IMR-90 (cell line): ENCODE measurements around the gene KIFC3. TPM values are rescaled to one million over a fixed set of nuclear protein-coding genes. Genes with fewer than 3 reads are reported as not detected.

ENCODE experiments used
- ATAC-seq: fragments of 200-7000 bp; cut with Tn5 transposase; 2 replicates; pipeline ENCODE4 v1.9.1; 2020; ENCODE audit warnings: low read depth, mild to moderate bottlenecking, moderate library complexity
- BruUV-seq: library from RNA; stranded (reverse); fragments of 400-500 nt; replicated peaks from 2 replicates; lab custom pipeline; 2021; lab: Mats Ljungman, UMichigan
- CTCF ChIA-PET: fragments of 300-600 bp; formaldehyde crosslinking; extraction: SDS; loops from one replicate; lab custom pipeline; 2021; ENCODE audit warnings: antibody characterized with exemption; lab: Yijun Ruan, JAX
- POLR2A ChIA-PET: fragments of 300-600 bp; sonication (Branson Sonifier 250); formaldehyde crosslinking; loops from one replicate; lab custom pipeline; 2022; ENCODE audit warnings: antibody characterized with exemption; ENCODE audit not compliant: unreplicated experiment; lab: Charles Lee
- DNase-seq: peaks from one replicate; pipeline ENCODE4 v3.0.0; 2013
- H2AFZ ChIP-seq: replicated peaks from 2 replicates; pipeline ENCODE3; 2013; ENCODE audit warnings: low read length, mild to moderate bottlenecking; ENCODE audit not compliant: poor library complexity
- H2AK5ac ChIP-seq: 2 replicates; pipeline ENCODE4 v1.6.1; 2013; ENCODE audit warnings: low read depth, low read length, inconsistent platforms
- H2AK9ac ChIP-seq: replicated peaks from 2 replicates; pipeline ENCODE3; 2013; ENCODE audit warnings: mild to moderate bottlenecking, low read depth, low read length, moderate library complexity; ENCODE audit not compliant: poor library complexity
- H2BK120ac ChIP-seq: 2 replicates; pipeline ENCODE4 v1.6.1; 2013; ENCODE audit warnings: low read depth, low read length, inconsistent platforms
- H2BK15ac ChIP-seq: 3 replicates; pipeline ENCODE4 v1.6.1; 2013; ENCODE audit warnings: low read depth, low read length, inconsistent platforms
- H2BK20ac ChIP-seq: 2 replicates; pipeline ENCODE4 v1.6.1; 2013; ENCODE audit warnings: low read depth, mild to moderate bottlenecking, inconsistent platforms, low read length, moderate library complexity
- H2BK5ac ChIP-seq: 2 replicates; pipeline ENCODE4 v1.6.1; 2013; ENCODE audit warnings: mild to moderate bottlenecking, low read depth, low read length, inconsistent platforms; ENCODE audit not compliant: poor library complexity, severe bottlenecking
- H3K14ac ChIP-seq: replicated peaks from 2 replicates; pipeline ENCODE4 v1.6.1; 2013; ENCODE audit warnings: low read depth, low read length, inconsistent platforms
- H3K18ac ChIP-seq: 2 replicates; pipeline ENCODE4 v1.6.1; 2013; ENCODE audit warnings: low read depth, low read length, control low read depth
- H3K23ac ChIP-seq: 2 replicates; pipeline ENCODE4 v1.6.1; 2013; ENCODE audit warnings: low read depth, low read length, inconsistent platforms
- H3K27ac ChIP-seq: 2 replicates; pipeline ENCODE4 v1.5.1; 2013; ENCODE audit warnings: mild to moderate bottlenecking, control low read depth, low read length; ENCODE audit not compliant: insufficient read depth
- H3K27me3 ChIP-seq: 2 replicates; pipeline ENCODE4 v1.6.1; 2013; ENCODE audit warnings: low read length; ENCODE audit not compliant: control insufficient read depth, insufficient read depth
- H3K36me3 ChIP-seq: 2 replicates; pipeline ENCODE4 v1.6.1; 2013; ENCODE audit warnings: low read length, mixed read lengths; ENCODE audit not compliant: control insufficient read depth, insufficient read depth
- H3K4ac ChIP-seq: 2 replicates; pipeline ENCODE4 v1.6.1; 2013; ENCODE audit warnings: low read depth, low read length, inconsistent platforms
- H3K4me1 ChIP-seq: 2 replicates; pipeline ENCODE4 v1.6.1; 2013; ENCODE audit warnings: low read length, mixed read lengths; ENCODE audit not compliant: control insufficient read depth, insufficient read depth
- H3K4me2 ChIP-seq: 2 replicates; pipeline ENCODE4 v1.6.1; 2013; ENCODE audit warnings: low read depth, mild to moderate bottlenecking, control low read depth, low read length, moderate library complexity
- H3K4me3 ChIP-seq: 2 replicates; pipeline ENCODE4 v1.5.1; 2013; ENCODE audit warnings: low read depth, mild to moderate bottlenecking, control low read depth, low read length, moderate library complexity; ENCODE audit not compliant: insufficient read depth
- H3K56ac ChIP-seq: 2 replicates; pipeline ENCODE4 v1.6.1; 2013; ENCODE audit warnings: low read length, inconsistent platforms; ENCODE audit not compliant: insufficient read depth; ENCODE audit errors: extremely low read depth
- H3K79me1 ChIP-seq, 2 experiments: 2 replicates each; pipeline ENCODE4 v1.6.1; 2013; ENCODE audit warnings: low read length in 2 of 2, inconsistent platforms in 1 of 2, low read depth in 1 of 2
- H3K9ac ChIP-seq: 2 replicates; pipeline ENCODE4 v1.6.1; 2013; ENCODE audit warnings: low read depth, low read length, control low read depth
- H3K9me1 ChIP-seq: 2 replicates; pipeline ENCODE4 v1.6.1; 2013; ENCODE audit warnings: low read length, inconsistent platforms; ENCODE audit not compliant: insufficient read depth
- H3K9me3 ChIP-seq: 2 replicates; pipeline ENCODE4 v1.6.1; 2013; ENCODE audit warnings: low read length; ENCODE audit not compliant: control insufficient read depth, insufficient read depth
- H4K20me1 ChIP-seq: 2 replicates; pipeline ENCODE4 v1.6.1; 2013; ENCODE audit warnings: low read length, inconsistent platforms; ENCODE audit not compliant: insufficient read depth
- H4K5ac ChIP-seq: 2 replicates; pipeline ENCODE4 v1.6.1; 2013; ENCODE audit warnings: mild to moderate bottlenecking, low read depth, low read length, control low read depth
- H4K8ac ChIP-seq, 2 experiments: 2 replicates each; pipeline ENCODE4 v1.6.1; 2013; ENCODE audit warnings: low read depth in 2 of 2, low read length in 2 of 2, control low read depth in 1 of 2, inconsistent platforms in 1 of 2
- H4K91ac ChIP-seq: 2 replicates; pipeline ENCODE4 v1.6.1; 2013; ENCODE audit warnings: low read depth, low read length, inconsistent platforms; ENCODE audit not compliant: insufficient read depth
- CHD1 ChIP-seq: IDR thresholded peaks from 2 replicates; pipeline ENCODE4 v1.6.1; 2012; ENCODE audit warnings: low read depth, low read length, improper control_type of control experiment
- MXI1 ChIP-seq: IDR thresholded peaks from 2 replicates; pipeline ENCODE4 v1.6.1; 2012; ENCODE audit warnings: low read depth, mild to moderate bottlenecking, low read length, moderate library complexity, borderline replicate concordance
- POLR2A ChIP-seq: IDR thresholded peaks from 2 replicates; pipeline ENCODE4 v1.6.1; 2012; ENCODE audit warnings: mild to moderate bottlenecking, low read depth, low read length
- WGBS, 2 experiments: methylation state at CpG; one replicate each; pipeline versions ENCODE4 v1.1.5 to v1.1.7; 2013; ENCODE audit warnings: missing lambda C conversion rate in 2 of 2; ENCODE audit not compliant: insufficient read length in 1 of 2; ENCODE audit errors: extremely low coverage in 2 of 2; 5-methylcytosine and 5-hydroxymethylcytosine counted together
- dilution Hi-C: fragments of 300-500 bp; cut with HindIII; formaldehyde crosslinking; loops from one replicate; pipeline ENCODE4 v1.14.3; 2018; ENCODE audit warnings: low sequenced_read_pairs; ENCODE audit not compliant: unreplicated experiment
- in situ Hi-C: fragments of 300-500 bp; cut with MboI; formaldehyde crosslinking; loops from 3 replicates; pipeline ENCODE4 v1.14.3; 2019; ENCODE audit warnings: low sequenced_read_pairs, inconsistent platforms, mixed read lengths
- intact Hi-C: fragments of 100-400 bp; cut with micrococcal nuclease; formaldehyde crosslinking; loops from 2 replicates; pipeline ENCODE4 v1.10.0; 2022
- polyA plus RNA-seq, 3 experiments: library from polyadenylated mRNA; depleted of rRNA; stranded (reverse); fragments of >200 nt; gene quantifications; 2 replicates each; pipeline ENCODE4 v1.2.3, GENCODE V29; 2012; ENCODE audit warnings: low replicate concordance in 1 of 3
- total RNA-seq: library from RNA; depleted of rRNA; stranded (reverse); fragments of >200 nt; gene quantifications from 2 replicates; pipeline ENCODE4 v1.2.3, GENCODE V29; 2012

Gene KIFC3
- total and polyA plus RNA-seq, 2 of the 4 experiments (the other 2 are of a cell fraction) = 48.6 to 62.5 TPM

GRCh38 chr16:57761957-57762356 is 40.3 kb downstream of the KIFC3 start:
- Histone ChIP-seq H3K4ac (no peak overlapping the region), H3K14ac (no peak overlapping the region), H3K18ac (no peak overlapping the region), H2AFZ (no peak overlapping the region), H3K9me1 (peaks cover 4% of the 10 kb centered on the region), H4K8ac (no peak overlapping the region), H3K9ac (no peak overlapping the region), H3K4me2 (no peak overlapping the region), H3K27ac (no peak overlapping the region), H2BK20ac (no peak overlapping the region), H3K4me3 (no peak overlapping the region), H2AK5ac (no peak overlapping the region), H3K56ac (no peak overlapping the region), H2BK120ac (no peak overlapping the region), H3K9me3 (no peaks in the 10 kb centered on the region), H3K4me1 (peaks cover 8% of the 10 kb centered on the region), H4K91ac (no peak overlapping the region), H4K20me1 (peaks cover 3% of the 10 kb centered on the region; the same call in 1 of the 2 replicates), H3K23ac (no peak overlapping the region), H3K36me3 (peaks cover 61% of the 10 kb centered on the region), H2BK15ac (no peak overlapping the region), H3K27me3 (no peaks in the 10 kb centered on the region), H2BK5ac (no peak overlapping the region), H4K5ac (no peak overlapping the region), H2AK9ac (no peak overlapping the region), H3K79me1 (peaks cover 5 to 22% of the 10 kb centered on the region in 2 experiments; a peak in 3 of 4 replicates)
- no peak for DNase-seq
- no TSS peak for BruUV-seq
- intact Hi-C loops (no loop called here), in situ Hi-C loops (no loop called here), dilution Hi-C loops (no loop called here)
- ChIA-PET CTCF (interaction anchor here (0.9 kb wide), 1 partner anchor 101 kb away, joined by 3 read pairs; no protein-coding TSS in a partner anchor), POLR2A (no interaction called here)
- no peak for ATAC-seq
- WGBS, 2 experiments = 94% methylated on average over 5 of the region's 12 CpGs; no CpG with 5 or more reads in 1 of the 2 experiments
- no peak for TF ChIP-seq CHD1
- TF ChIP-seq POLR2A = no peak
- TF ChIP-seq MXI1 = no peak
